Stimulated activated CD4-positive, alpha-beta T cell treated with anti-CD3 and anti-CD28 coated beads, Interleukin-15, amount 100 ng/mL, for 48 hours (primary cell): ENCODE data around the gene WSB2.

Source experiments
- DNase-seq, 2 donors: peaks; one replicate each; pipeline ENCODE4 v3.0.0-alpha.2; 2020; ENCODE audit warnings: low read depth in 2 of 2

WSB2 gene

DNA sequence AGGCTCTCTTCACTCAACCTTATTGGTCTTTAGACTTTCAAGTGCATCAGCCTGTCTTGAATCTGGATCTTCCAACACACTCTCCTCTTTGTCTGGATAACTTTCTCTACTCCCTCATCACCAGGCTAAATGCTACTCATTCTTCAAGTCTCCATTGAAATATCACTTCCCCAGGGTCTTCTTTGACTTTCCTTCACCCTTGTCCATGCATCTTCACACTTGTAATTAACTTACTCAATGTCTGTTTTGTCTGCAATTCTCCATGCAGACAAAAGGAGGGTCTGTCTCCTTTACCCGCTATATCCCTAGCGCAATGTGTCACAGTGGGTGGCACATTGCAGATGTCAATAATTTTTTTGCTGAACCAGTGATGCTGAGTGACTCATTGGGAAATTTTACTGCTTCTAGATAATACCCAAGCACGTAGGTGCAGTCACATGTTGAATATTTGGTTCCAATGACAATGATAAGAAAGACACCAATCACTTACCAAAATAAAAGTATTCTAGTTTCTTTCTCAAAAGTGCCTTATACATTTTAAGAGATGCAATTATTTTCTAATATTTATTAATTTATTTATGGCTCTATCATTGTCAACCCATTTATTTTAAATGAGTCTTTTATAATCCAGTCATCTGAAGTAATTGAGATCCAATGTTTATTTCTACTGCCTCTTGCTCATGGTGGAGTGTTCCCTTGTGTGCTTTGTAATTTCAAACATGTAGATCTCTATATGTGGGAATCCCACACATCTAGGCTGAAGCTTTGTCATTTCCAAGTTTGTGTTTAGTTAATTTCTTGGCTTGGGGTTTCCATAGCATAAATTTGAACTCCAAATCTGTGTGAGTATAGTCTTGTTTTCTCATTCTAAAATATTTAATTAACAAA is 66.2 kb downstream of the WSB2 start:
- DNase-seq, result no peak

DNA sequence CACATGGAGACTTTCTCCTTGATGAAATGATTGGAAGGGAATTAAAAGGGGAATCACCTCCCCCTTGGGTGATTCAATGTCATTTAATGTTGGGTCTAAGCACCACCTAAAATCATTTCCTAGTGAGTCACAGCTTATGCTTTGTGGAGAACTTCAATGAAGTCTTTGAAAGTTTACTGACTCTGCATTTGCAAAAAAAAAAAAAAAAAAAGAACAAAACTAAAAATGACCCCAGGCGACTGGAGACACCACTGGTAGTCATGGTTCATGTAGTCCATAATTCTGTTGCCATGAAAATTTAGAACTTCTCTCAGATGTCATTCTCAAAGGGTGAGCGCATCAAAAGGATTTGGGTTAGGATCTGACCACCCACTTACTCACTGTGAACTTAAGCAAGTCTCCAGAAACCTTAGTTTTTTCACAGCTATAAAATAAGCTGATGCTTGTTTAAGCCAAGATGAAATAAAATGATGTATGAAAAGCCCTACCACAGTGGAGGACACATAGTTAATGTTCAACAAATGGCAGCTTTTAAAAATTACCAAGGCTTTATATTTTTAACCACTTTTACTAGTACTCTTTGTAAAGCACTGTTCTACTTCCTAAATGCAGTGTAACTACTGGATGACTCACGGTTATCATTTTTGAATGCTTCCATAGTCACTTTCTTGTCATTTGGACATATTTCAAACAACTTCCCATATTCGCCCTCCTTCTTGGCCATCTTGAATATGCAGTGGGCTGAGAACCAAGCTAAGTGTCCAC is 74.1 kb downstream of the WSB2 start:
- DNase-seq, result no peak

DNA sequence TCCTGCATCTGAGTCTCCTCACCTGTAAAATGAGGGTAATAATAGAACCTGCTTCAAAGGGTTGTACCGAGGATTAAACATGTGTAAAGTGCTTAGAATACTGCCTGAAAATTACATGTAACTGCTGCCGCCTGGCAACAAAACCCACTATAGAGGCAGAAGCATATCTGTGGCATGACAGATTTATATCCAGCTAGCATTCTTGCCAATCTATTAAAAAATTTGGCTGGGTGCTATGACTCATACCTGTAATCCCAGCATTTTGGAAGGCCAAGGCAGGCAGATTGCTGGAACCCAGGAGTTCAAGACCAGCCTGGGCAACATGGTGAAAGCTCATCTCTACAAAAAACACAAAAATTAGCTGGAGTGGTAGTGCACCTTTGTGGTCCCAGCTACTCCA is 75.8 kb downstream of the WSB2 start:
- DNase-seq, result no peak
